Daoy (cell line): ENCODE data around the gene PHF13. TPM values are rescaled to one million over a fixed set of nuclear protein-coding genes. Genes with fewer than 3 reads are reported as not detected.
A peak's percentile ranks its signal among the peaks of the same experiment; 100 is the strongest.
"Not testable (repeated sequence)": the region's sequence is repeated elsewhere in the genome, so short reads cannot be mapped to it uniquely, and the experiment has no call there.

Source experiments
- DNase-seq: peaks from one replicate; pipeline ENCODE4 v3.0.0-alpha.2; 2015; ENCODE audit warnings: low read depth
- total RNA-seq: library from RNA; depleted of rRNA; stranded (reverse); fragments of >200 nt; shearing (Covaris generic); gene quantifications from 2 replicates; pipeline ENCODE4 v1.2.3, GENCODE V29; 2014

Gene PHF13
- total RNA-seq, 1 experiment from 2014 or later, result 13.6 TPM

GRCh38 chr1:6628971-6629479 lies 15.5 kb downstream of the PHF13 start:
- DNase-seq, result no peak

- no peak for DNase-seq
These were observed 16.5 kb downstream of the PHF13 start for GRCh38 chr1:6630027-6630426.

GRCh38 chr1:6631058-6631457 lies 17.5 kb downstream of the PHF13 start:
- DNase-seq, result no peak

GRCh38 chr1:6632588-6633514 lies 19.3 kb downstream of the PHF13 start:
- no peak for DNase-seq

GRCh38 chr1:6634371-6635052 lies 21.0 kb downstream of the PHF13 start:
- DNase-seq, result peak; percentile 60

GRCh38 chr1:6635161-6635909 lies 21.8 kb downstream of the PHF13 start:
- no peak for DNase-seq

GRCh38 chr1:6635910-6636760 lies 22.6 kb downstream of the PHF13 start:
- DNase-seq, result no peak

GRCh38 chr1:6636778-6637177 lies 23.2 kb downstream of the PHF13 start:
- not testable (repeated sequence) for DNase-seq

GRCh38 chr1:6637770-6638169 lies 24.2 kb downstream of the PHF13 start:
- DNase-seq, result no peak

- DNase-seq, result no peak
These were observed 24.7 kb downstream of the PHF13 start for GRCh38 chr1:6638226-6638625.

GRCh38 chr1:6640867-6641266 lies 27.3 kb downstream of the PHF13 start:
- DNase-seq, result not testable (repeated sequence)

- no peak for DNase-seq
These were observed 31.5 kb downstream of the PHF13 start for GRCh38 chr1:6645018-6645417.

- no peak for DNase-seq
These were observed 33.1 kb downstream of the PHF13 start for GRCh38 chr1:6646499-6647148.

- DNase-seq, result no peak
These were observed 35.0 kb downstream of the PHF13 start for GRCh38 chr1:6648556-6648955.

- no peak for DNase-seq
These were observed 38.4 kb downstream of the PHF13 start for GRCh38 chr1:6651909-6652308.

GRCh38 chr1:6652986-6653385 lies 39.5 kb downstream of the PHF13 start:
- no peak for DNase-seq

- DNase-seq, result no peak
These were observed 40.1 kb downstream of the PHF13 start for GRCh38 chr1:6653436-6654290.

GRCh38 chr1:6657138-6657537 lies 43.6 kb downstream of the PHF13 start:
- DNase-seq, result no peak

- no peak for DNase-seq
These were observed 45.0 kb downstream of the PHF13 start for GRCh38 chr1:6658359-6659060.
